ENCODE data around the gene FLRT3. TPM values are rescaled to one million over a fixed set of nuclear protein-coding genes. Genes with fewer than 3 reads are reported as not detected.

FLRT3 gene
- total and polyA plus RNA-seq, 10 of the 15 experiments (the other 5 are each of a cell fraction or from before 2014, with no cell fraction given), result 0.06 to 1.9 (median 0.29) TPM

DNA sequence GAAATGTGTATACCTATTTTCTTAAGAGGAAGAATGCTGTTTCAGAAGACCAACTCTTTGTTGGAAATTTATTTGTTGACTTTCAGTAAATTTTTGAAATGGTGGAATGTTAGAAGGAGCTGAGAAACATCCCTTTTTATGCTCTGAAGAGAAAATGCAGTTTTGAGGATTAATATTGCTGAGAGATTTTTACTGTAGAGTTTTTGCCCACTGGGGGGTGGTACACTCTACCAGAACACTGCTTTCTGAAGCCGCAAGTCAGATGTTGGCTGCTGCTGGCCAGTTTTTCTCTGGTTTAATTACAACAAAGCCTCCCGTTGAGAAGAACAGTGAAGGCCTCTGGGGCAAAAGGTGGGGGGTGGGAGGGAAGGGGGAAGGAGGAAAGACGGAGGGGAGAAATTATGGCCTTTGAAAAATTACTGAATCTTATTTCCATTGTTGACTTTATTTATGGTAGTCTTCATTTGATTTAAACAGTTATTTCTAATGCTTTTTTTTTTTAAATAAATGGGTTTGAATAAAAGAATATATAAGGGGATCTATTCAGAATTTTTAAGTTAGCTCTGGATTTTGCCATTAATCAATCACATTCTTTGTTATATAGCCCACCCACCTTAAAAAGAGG is 3.0 kb downstream of the FLRT3 start (continued):
- TF ChIP-seq EZH2 (IDR thresholded peaks at IDR 0.05; ENCODE audit: borderline replicate concordance, control insufficient read depth, low read depth, low read length), result no peak
- TF ChIP-seq RAD21 (IDR thresholded peaks at IDR 0.05; ENCODE audit: insufficient read depth, low read depth, low read length), result peak; percentile 46

DNA sequence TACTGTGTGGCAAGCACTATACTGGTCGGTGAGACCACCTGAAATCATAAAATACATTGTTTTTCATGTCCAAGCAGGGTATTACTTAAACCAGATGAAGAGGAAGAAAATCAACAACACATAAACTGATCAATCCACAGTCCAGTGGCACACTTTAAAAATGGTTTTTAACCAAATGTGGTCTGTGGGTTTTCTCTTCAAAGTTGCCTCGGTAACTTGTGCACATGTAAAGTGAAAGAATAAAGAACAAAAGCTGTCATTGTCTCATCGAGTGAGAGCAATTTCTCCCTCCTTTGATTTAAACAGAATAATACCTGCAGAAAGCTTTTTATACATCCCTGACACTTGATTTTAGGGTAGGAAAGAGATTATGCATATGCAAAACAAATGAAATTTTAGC is 3.7 kb downstream of the FLRT3 start:
- no peak overlapping the region for H3K4me3 ChIP-seq
- no peaks in the 10 kb centered on the region for H3K27me3 ChIP-seq (replicated peaks in 1 of 2; ENCODE audit: control insufficient read depth in 2 of 2, insufficient read depth in 2 of 2, low read length in 1 of 2)
- H3K9me3 ChIP-seq (replicated peaks; ENCODE audit: control insufficient read depth, insufficient read depth, low read length), result no peaks in the 10 kb centered on the region
- ATAC-seq, result peak; percentile 46
- POLR2A ChIA-PET, result no interaction called here
- WGBS (ENCODE audit: insufficient coverage, insufficient replicate concordance, low lambda C conversion rate, missing lambda C conversion rate), result 5% methylated on average over 3 of the region's 3 CpGs
- TF ChIP-seq BHLHE40 (IDR thresholded peaks at IDR 0.05; ENCODE audit: borderline replicate concordance in 1 of 2, low read depth in 2 of 2, low read length in 1 of 2), result peak; percentile 54 to 63
- TF ChIP-seq MEF2A (IDR thresholded peaks at IDR 0.05; ENCODE audit: insufficient read depth, low read depth, low read length), result no peak
- TF ChIP-seq IKZF2 (IDR thresholded peaks at IDR 0.05), result no peak
- TF ChIP-seq, protein P1, sequence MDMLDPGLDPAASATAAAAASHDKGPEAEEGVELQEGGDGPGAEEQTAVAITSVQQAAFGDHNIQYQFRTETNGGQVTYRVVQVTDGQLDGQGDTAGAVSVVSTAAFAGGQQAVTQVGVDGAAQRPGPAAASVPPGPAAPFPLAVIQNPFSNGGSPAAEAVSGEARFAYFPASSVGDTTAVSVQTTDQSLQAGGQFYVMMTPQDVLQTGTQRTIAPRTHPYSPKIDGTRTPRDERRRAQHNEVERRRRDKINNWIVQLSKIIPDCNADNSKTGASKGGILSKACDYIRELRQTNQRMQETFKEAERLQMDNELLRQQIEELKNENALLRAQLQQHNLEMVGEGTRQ (IDR thresholded peaks at IDR 0.05; ENCODE audit: borderline replicate concordance, low read depth, low read length), result no peak
- TF ChIP-seq, protein P2, sequence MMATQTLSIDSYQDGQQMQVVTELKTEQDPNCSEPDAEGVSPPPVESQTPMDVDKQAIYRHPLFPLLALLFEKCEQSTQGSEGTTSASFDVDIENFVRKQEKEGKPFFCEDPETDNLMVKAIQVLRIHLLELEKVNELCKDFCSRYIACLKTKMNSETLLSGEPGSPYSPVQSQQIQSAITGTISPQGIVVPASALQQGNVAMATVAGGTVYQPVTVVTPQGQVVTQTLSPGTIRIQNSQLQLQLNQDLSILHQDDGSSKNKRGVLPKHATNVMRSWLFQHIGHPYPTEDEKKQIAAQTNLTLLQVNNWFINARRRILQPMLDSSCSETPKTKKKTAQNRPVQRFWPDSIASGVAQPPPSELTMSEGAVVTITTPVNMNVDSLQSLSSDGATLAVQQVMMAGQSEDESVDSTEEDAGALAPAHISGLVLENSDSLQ (IDR thresholded peaks at IDR 0.05), result no peak
- TF ChIP-seq SREBF2 (IDR thresholded peaks at IDR 0.05; ENCODE audit: low read length), result no peak
- TF ChIP-seq BACH1 (IDR thresholded peaks at IDR 0.05; ENCODE audit: borderline replicate concordance), result no peak
- no peak for TF ChIP-seq HDAC6 (IDR thresholded peaks at IDR 0.05; ENCODE audit: unreplicated experiment)
- TF ChIP-seq MTA2 (IDR thresholded peaks at IDR 0.05; ENCODE audit: low read depth), result no peak
- no peak for FAIRE-seq
- BruUV-seq (replicated peaks), result no TSS peak
- no peak overlapping the region for H3K9ac ChIP-seq (ENCODE audit: control insufficient read depth, insufficient read depth, low read length)
- CTCF ChIA-PET, result no interaction called here
- RAD21 ChIA-PET (ENCODE audit: unreplicated experiment), result no interaction called here
- no peak for DNase-seq (ENCODE audit: low read depth, low spot score)
- no peak overlapping the region for H3K27ac ChIP-seq (ENCODE audit: control insufficient read depth, insufficient read depth)
- SMC1A ChIA-PET (ENCODE audit: uncharacterized antibody, unreplicated experiment), result interaction anchor here (0.7 kb wide), 1 partner anchor 504 kb away, joined by 3 read pairs; no protein-coding TSS in a partner anchor
- no peaks in the 10 kb centered on the region for H3K79me2 ChIP-seq (ENCODE audit: control insufficient read depth, insufficient read depth, low read length)
- intact Hi-C loops (cut with micrococcal nuclease; ENCODE audit: unreplicated experiment), result loop anchor here (10.0 kb wide), 1 partner anchor 621 kb away; no protein-coding TSS in a partner anchor
- no peaks in the 10 kb centered on the region for H3K36me3 ChIP-seq (ENCODE audit: control insufficient read depth in 2 of 2, insufficient read depth in 2 of 2, low read length in 1 of 2)
- in situ Hi-C loops (cut with MboI), result loop anchor here (10.0 to 25.0 kb wide), 2 partner anchors 901 to 1329 kb away; no protein-coding TSS in a partner anchor
- H4K20me1 ChIP-seq (ENCODE audit: control insufficient read depth, insufficient read depth), result no peaks in the 10 kb centered on the region
- no peak overlapping the region for H2AFZ ChIP-seq (ENCODE audit: control insufficient read depth, low read depth, low read length)
- H3K4me1 ChIP-seq (ENCODE audit: control insufficient read depth, insufficient read depth, low read length), result no peaks in the 10 kb centered on the region
- no peak overlapping the region for H3K4me2 ChIP-seq (ENCODE audit: control insufficient read depth, insufficient read depth)

All from GM12878 (cell line).